GM12892 (cell line): ENCODE data around the gene SYNDIG1.

Source experiments
- POLR2A ChIP-seq: IDR thresholded peaks from 2 replicates; pipeline ENCODE4 v1.6.1; 2011; ENCODE audit warnings: low read depth, low read length, control low read depth
- POLR2AphosphoS5 ChIP-seq: IDR thresholded peaks from 2 replicates; pipeline ENCODE4 v1.6.1; 2011; ENCODE audit warnings: low read depth, low read length, control low read depth
- TAF1 ChIP-seq: IDR thresholded peaks from 2 replicates; pipeline ENCODE4 v1.6.1; 2011; ENCODE audit warnings: low read depth, mild to moderate bottlenecking, control low read depth, low read length, borderline replicate concordance

- TF ChIP-seq POLR2A: no peak
- TF ChIP-seq TAF1: no peak
- no peak for TF ChIP-seq POLR2AphosphoS5
Observed at GRCh38 chr20:24531631-24532419, 62.4 kb downstream of the SYNDIG1 start.
